GM19035 (cell line): ENCODE data around the gene GNAQ.
A peak's percentile ranks its signal among the peaks of the same experiment; 100 is the strongest.

Source experiments
- ATAC-seq: cut with Tn5 transposase; IDR thresholded peaks from one replicate; pipeline ENCODE4 v1.9.1; 2021; ENCODE audit not compliant: unreplicated experiment

The GNAQ gene

GRCh38 chr9:77820293-77820954 lies 211.2 kb downstream of the GNAQ start:
- no peak for ATAC-seq

- ATAC-seq = no peak
These were observed 212.0 kb downstream of the GNAQ start for GRCh38 chr9:77819657-77820056.

GRCh38 chr9:77817590-77818311 lies 213.9 kb downstream of the GNAQ start:
- peak; percentile 68 for ATAC-seq

GRCh38 chr9:77816641-77817341 lies 214.8 kb downstream of the GNAQ start:
- no peak for ATAC-seq

- ATAC-seq = no peak
These were observed 216.4 kb downstream of the GNAQ start for GRCh38 chr9:77815260-77815659.

- ATAC-seq = no peak
These were observed 219.8 kb downstream of the GNAQ start for GRCh38 chr9:77811832-77812231.

GRCh38 chr9:77810637-77811119 lies 220.9 kb downstream of the GNAQ start:
- no peak for ATAC-seq

- ATAC-seq = no peak
These were observed 221.6 kb downstream of the GNAQ start for GRCh38 chr9:77810047-77810446.

GRCh38 chr9:77809552-77809951 lies 222.1 kb downstream of the GNAQ start:
- no peak for ATAC-seq

GRCh38 chr9:77808751-77809081 lies 222.9 kb downstream of the GNAQ start:
- ATAC-seq = no peak

GRCh38 chr9:77807846-77808750 lies 223.5 kb downstream of the GNAQ start:
- no peak for ATAC-seq

GRCh38 chr9:77807281-77807683 lies 224.3 kb downstream of the GNAQ start:
- ATAC-seq = no peak

- ATAC-seq = no peak
These were observed 224.9 kb downstream of the GNAQ start for GRCh38 chr9:77806741-77807140.

- ATAC-seq = no peak
These were observed 225.8 kb downstream of the GNAQ start for GRCh38 chr9:77805810-77806209.

- ATAC-seq = no peak
These were observed 228.2 kb downstream of the GNAQ start for GRCh38 chr9:77803423-77803822.

GRCh38 chr9:77802515-77803293 lies 228.9 kb downstream of the GNAQ start:
- ATAC-seq = no peak

GRCh38 chr9:77802064-77802463 lies 229.5 kb downstream of the GNAQ start:
- ATAC-seq = no peak

GRCh38 chr9:77800924-77801551 lies 230.6 kb downstream of the GNAQ start:
- ATAC-seq = no peak

- ATAC-seq = no peak
These were observed 233.5 kb downstream of the GNAQ start for GRCh38 chr9:77798140-77798539.

GRCh38 chr9:77794985-77795384 lies 236.6 kb downstream of the GNAQ start:
- ATAC-seq = no peak
